HG03175 (cell line): Measurements from ENCODE around the gene ARHGEF39.
"Not testable (repeated sequence)": the region's sequence is repeated elsewhere in the genome, so short reads cannot be mapped to it uniquely, and the experiment has no call there.

Experiments used
- ATAC-seq: cut with Tn5 transposase; IDR thresholded peaks from one replicate; pipeline ENCODE4 v1.9.1; 2021; ENCODE audit warnings: mild to moderate bottlenecking, moderate library complexity; ENCODE audit not compliant: unreplicated experiment

Gene ARHGEF39

DNA sequence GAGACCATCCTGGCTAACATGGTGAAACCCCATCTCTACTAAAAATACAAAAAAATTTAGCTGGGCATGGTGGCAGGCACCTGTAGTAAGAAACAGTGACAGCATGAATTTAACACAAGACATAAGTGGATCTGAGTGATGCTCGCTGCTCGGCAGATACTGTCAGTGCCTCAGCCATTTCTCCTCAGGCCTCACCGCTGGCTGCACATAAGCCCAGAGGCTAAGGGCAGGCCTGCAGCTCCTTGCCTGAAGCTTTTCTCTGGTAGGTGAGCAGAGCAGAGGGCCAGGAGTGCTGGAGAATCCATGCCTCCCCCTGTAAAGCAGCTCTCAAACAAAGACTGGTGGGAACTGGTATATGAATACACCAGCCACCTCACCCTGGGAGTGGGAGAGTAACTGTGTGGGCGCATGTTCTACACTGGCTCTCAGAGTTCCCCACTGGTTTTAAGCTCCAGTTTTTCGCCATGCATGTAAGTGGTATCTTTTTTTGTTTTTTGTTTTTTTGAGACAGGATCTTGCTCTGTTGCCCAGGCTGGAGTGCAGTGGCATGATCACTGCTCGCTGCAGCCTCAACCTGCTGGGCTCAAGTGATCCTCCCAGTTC, 36.5 kb downstream of the ARHGEF39 start:
- no peak for ATAC-seq

- no peak for ATAC-seq
These were observed 37.4 kb downstream of the ARHGEF39 start for GRCh38 chr9:35627575-35627974.

- peak; percentile 59 for ATAC-seq
These were observed 45.2 kb downstream of the ARHGEF39 start for GRCh38 chr9:35619800-35620158.

DNA sequence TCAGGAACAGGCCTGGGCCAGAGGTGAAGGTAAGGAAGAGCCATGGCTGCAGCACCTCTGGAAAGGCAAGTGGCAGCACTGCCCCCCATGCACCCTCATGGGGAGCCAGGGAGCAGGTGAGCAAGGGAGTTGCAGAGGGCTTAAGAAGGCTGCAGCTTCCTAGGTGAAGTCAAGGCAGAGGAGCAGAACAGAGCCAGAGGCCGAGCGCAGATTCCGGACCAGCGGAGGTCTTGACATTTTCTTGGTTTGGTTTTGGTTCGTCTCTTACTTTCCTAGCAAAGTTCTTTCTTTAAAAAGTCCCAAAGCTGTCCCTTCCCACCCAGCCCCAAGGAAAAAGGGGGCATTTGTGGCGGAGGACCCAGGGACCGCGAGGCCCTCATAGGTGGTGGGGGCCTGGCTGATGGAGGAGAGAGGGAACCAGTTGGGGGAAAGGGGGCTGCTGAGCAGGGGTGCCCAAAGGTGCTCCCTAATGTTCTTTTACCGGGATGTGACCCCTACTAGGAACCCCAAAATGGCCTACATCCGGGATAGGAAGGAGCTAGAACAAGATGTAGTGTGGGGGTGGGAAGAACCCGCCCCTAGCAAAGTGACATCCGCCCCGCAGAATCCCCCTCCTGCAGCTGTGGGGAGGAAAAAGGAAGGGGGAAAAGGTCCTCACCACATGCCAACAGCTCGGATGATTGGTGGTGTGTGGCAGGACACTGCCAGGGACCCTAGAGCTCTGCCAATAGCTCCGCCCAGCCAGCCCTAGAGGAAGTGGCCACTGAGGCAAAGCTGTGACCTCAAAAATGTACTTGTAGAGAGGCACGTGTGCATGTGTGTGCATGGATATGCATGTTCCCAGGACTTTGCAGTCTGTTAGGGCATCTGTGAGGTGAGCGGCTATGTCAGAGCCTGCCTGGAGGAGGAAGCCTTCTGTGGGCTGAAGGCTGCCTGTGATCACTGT, 45.9 kb downstream of the ARHGEF39 start:
- ATAC-seq = peak; percentile 50

GRCh38 chr9:35618325-35618727, 46.7 kb downstream of the ARHGEF39 start, which contains the start of gene CD72:
TSS of gene CD72 (minus strand) at chr9:35618413. CDS start at chr9:35618303, 110 bp downstream.
- no peak for ATAC-seq

DNA sequence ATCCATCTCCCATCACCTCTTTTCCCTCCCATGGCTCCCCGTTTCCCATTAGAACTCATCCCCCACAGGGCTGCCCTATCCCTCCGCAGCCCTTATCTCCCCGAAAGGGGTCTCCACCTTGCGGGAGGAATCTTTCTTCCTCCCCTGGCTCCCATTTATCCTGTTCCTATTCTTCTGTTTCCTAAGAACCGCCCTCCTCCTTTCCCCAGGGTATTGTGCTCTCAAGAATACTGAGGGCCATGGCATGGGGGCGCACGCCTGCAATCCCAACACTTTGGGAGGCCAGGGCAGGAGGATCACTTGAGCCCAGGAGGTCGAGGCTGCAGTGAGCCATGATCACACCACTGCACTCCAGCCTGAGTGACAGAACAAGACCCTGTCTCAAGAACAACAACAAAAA, 47.4 kb downstream of the ARHGEF39 start:
- ATAC-seq = no peak

DNA sequence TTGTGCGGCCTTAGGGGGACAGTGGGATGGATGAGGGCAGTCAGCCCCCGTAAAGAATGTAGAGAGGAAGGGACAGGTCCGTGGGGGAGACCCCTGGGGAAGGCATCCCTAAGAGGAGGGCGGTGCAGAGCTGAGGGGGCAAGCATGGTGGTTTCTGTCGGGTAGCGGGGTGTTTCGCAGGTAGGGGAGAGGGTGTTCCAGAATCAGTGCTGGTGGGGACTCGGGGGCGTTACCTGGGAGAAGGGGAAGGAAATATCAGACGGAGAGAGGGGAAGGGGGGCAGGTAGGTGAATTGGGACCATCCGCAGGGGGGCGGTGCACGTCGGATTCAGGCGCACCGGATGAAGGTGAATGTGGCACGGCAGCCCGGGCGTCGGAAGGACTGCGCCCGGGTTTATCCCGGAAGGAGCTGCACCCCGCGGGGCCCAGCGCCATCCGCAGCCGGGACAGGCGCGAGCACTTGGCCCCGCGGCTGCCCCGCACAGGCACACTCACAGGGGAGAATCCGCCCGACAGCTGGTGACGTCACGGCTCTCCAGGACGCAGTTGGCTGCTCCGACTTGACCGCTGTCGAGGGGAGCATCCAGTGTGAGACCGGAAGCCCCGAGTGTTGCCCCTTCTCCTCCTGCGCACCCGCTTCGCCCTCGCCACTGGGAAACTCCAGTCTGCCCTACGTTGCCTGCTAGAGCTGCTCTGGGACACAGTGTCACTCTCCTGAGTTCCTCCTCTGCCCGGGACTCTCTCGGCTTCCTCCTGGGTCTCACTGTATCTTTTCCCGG, 48.1 kb downstream of the ARHGEF39 start:
- no peak for ATAC-seq

DNA sequence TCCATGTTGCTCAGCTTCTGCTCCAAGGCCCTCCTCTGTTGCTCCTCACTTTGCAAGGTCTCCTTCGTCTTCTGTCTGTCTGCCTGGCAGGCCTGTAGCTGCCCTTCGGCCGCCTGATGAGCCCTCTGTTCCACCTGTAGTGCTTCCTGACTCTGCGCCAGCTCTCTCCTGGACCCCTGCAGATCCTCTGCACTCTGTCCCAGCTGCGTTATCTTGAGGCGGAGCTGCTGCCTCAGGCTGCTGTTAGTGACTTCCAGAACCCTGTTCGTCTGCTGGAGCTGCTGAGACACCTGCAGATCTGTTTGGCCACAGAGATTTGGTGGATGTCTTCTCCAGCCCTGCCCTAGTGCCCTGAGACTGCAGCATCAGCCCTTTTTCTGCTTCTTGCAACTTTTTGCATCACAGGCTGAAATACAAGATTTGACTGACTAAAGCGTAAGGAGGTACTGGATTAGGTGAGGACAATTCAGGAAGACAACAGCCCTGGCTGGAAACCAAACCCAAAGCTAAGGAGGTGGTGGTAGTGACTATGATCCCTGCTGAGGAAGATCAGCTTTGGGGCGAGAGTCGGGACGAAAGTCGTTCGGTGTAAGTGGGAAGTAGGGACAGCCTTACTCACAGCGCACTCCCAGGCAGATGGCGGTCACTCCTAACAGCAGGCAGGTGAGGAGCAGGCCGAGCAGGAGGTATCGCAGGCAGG, 48.9 kb downstream of the ARHGEF39 start:
- no peak for ATAC-seq

GRCh38 chr9:35612843-35613242, 52.2 kb downstream of the ARHGEF39 start:
- no peak for ATAC-seq

GRCh38 chr9:35612066-35612465, 52.9 kb downstream of the ARHGEF39 start:
- not testable (repeated sequence) for ATAC-seq

DNA sequence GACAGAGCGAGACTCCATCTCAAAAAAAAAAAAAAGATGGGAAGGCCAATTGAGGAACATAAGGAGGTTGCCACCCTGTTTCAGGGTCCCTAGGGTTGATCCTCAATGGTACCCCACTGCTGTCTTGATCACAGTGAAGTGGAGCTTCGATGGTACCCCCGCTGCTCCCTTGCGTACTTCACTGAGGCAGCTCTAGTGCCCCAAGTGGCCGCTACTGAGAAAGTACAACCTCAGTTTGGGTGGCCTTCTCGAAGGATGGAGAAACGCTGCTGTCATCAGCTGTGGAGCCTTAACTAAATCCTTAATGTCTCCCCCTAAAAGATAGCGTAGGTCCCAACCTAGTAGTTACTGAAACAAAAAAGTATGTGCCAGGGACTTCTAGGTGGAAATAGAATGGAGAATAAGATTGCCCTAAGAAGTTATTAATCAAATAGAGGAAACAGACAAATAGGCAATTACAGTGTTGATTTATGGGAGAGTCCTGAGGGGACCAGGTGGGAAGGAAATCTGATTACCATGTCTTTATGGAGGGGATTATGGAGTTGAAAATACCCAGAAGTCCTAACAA, 53.7 kb downstream of the ARHGEF39 start:
- ATAC-seq = peak; percentile 75

DNA sequence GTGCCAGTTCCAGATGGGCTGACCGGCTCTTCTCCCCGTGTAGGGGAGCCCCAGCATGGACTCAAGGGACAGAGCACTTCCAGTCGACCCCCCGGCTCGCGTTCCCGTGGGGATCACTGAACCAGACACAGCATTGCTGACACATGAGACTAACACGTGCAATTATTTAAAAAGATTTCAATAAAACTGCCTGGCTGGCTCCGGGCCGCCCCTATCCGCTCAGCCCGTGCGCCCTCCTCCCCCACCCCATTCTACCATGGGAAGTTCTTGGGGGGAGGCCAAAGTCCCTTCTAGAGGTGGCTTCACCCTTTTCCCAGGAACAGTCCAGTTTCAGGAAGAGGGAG, 55.2 kb downstream of the ARHGEF39 start:
- no peak for ATAC-seq
